Lower lobe of right lung (tissue), 2 donors: Measurements from ENCODE around the gene LAMA3. TPM values are rescaled to one million over a fixed set of nuclear protein-coding genes. Genes with fewer than 3 reads are reported as not detected.

Source experiments
- ATAC-seq, 2 donors: fragments of 200-7000 bp; cut with Tn5 transposase; one replicate each; pipeline ENCODE4 v1.9.1; 2020 to 2022; ENCODE audit warnings: mild to moderate bottlenecking in 2 of 2, moderate library complexity in 2 of 2
- DNase-seq: peaks from one replicate; pipeline ENCODE4 v3.0.0-alpha.2; 2020
- H3K27ac ChIP-seq: fragments of 200-600 bp; one replicate; pipeline ENCODE4 v1.8.0; 2022
- H3K27me3 ChIP-seq: fragments of 200-600 bp; one replicate; pipeline ENCODE4 v1.8.0; 2022; ENCODE audit warnings: low read depth
- H3K36me3 ChIP-seq: fragments of 200-600 bp; one replicate; pipeline ENCODE4 v1.8.0; 2022; ENCODE audit warnings: mild to moderate bottlenecking
- H3K4me1 ChIP-seq: fragments of 200-600 bp; one replicate; pipeline ENCODE4 v1.8.0; 2022
- H3K4me3 ChIP-seq: fragments of 200-600 bp; one replicate; pipeline ENCODE4 v1.8.0; 2022; ENCODE audit warnings: mild to moderate bottlenecking
- H3K9me3 ChIP-seq: fragments of 200-600 bp; one replicate; pipeline ENCODE4 v1.8.0; 2022
- intact Hi-C: fragments of 100-400 bp; cut with DNase I; formaldehyde crosslinking; loops from one replicate; pipeline ENCODE4 v1.11.0; 2022
- total RNA-seq: library from RNA; stranded (reverse); fragmentation: NEBNext Ultra II Directional; extraction: Animal tissue kit (Norgen Biotek cat#: 25700); gene quantifications from one replicate; pipeline ENCODE4 v1.2.1, GENCODE V29; 2021
- TF ChIP-seq, protein P1 (sequence below): fragments of 200-600 bp; IDR thresholded peaks from one replicate; pipeline ENCODE4 v1.8.0; 2022; ENCODE audit warnings: antibody characterized with exemption, mild to moderate bottlenecking
- donor health status: DM: no; HTN: yes; CAD: no; lungs with severe emphysema.

Gene LAMA3
- total RNA-seq, 1 donor from 2014 or later = 89.1 TPM

- no peak for ATAC-seq
- intact Hi-C loops = no loop called here
- H3K4me1 ChIP-seq = no peaks in the 10 kb centered on the region
- H3K9me3 ChIP-seq = no peaks in the 10 kb centered on the region
- DNase-seq = no peak
- H3K27me3 ChIP-seq = no peaks in the 10 kb centered on the region
- no peaks in the 10 kb centered on the region for H3K36me3 ChIP-seq
- no peak overlapping the region for H3K27ac ChIP-seq
- H3K4me3 ChIP-seq = no peak overlapping the region
- TF ChIP-seq, protein P1, sequence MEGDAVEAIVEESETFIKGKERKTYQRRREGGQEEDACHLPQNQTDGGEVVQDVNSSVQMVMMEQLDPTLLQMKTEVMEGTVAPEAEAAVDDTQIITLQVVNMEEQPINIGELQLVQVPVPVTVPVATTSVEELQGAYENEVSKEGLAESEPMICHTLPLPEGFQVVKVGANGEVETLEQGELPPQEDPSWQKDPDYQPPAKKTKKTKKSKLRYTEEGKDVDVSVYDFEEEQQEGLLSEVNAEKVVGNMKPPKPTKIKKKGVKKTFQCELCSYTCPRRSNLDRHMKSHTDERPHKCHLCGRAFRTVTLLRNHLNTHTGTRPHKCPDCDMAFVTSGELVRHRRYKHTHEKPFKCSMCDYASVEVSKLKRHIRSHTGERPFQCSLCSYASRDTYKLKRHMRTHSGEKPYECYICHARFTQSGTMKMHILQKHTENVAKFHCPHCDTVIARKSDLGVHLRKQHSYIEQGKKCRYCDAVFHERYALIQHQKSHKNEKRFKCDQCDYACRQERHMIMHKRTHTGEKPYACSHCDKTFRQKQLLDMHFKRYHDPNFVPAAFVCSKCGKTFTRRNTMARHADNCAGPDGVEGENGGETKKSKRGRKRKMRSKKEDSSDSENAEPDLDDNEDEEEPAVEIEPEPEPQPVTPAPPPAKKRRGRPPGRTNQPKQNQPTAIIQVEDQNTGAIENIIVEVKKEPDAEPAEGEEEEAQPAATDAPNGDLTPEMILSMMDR = no peak
Observed at GRCh38 chr18:23673725-23674124, 15.5 kb upstream of the LAMA3 start.

- Histone ChIP-seq H3K27ac (no peak overlapping the region), H3K4me3 (no peak overlapping the region), H3K36me3 (no peaks in the 10 kb centered on the region), H3K4me1 (no peaks in the 10 kb centered on the region), H3K27me3 (no peaks in the 10 kb centered on the region), H3K9me3 (no peaks in the 10 kb centered on the region)
- DNase-seq (no peak), ATAC-seq (no peak)
- intact Hi-C loops = no loop called here
- TF ChIP-seq, protein P1 = no peak
Observed at GRCh38 chr18:23675236-23675635, 14.0 kb upstream of the LAMA3 start.

DNA sequence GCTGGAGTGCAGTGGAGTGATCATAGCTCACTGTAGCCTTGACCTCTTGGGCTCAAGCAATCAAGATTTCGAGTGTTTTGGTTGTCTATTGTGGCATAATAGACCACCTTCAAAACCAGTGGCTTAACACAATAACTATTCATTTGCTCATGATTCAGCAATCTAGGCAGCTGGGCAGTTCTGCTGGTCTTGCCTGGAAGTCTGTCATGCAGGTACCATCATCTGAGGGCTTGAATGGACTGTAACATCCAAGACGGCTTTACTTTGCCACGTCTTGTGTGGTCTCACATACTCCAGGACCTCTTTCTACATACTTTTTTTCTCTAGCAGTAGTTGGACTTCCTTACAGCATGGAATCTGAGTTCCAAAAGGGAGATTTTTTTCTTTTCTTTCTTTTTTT lies 13.4 kb upstream of the LAMA3 start:
- no peak overlapping the region for H3K27ac ChIP-seq
- H3K4me3 ChIP-seq = no peak overlapping the region
- DNase-seq (no peak), ATAC-seq (no peak)
- intact Hi-C loops = no loop called here
- no peaks in the 10 kb centered on the region for H3K4me1 ChIP-seq
- no peaks in the 10 kb centered on the region for H3K27me3 ChIP-seq
- TF ChIP-seq, protein P1 = no peak
- no peaks in the 10 kb centered on the region for H3K9me3 ChIP-seq
- H3K36me3 ChIP-seq = no peaks in the 10 kb centered on the region

DNA sequence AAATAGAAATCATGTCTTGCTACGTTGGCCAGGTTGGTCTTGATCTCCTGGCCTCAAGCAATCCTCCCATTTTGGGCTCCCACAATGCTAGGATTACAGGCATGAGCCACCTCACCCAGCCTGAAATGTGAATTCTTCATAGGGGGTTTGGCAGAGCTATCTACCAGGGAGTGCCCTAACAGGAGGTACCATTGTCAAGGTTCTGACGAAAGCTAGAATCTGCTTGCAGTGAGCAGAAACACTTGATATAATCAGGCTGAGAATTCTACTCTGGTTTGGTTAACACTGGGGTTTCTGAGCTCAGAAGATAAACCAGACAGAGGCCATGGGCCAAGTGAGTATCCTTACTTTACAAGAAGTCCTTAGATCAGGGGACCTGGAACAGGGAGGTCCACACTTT lies 7.2 kb upstream of the LAMA3 start:
- H3K4me3 ChIP-seq = no peak overlapping the region
- no peak for ATAC-seq
- peaks cover 5% of the 10 kb centered on the region for H3K4me1 ChIP-seq
- no peaks in the 10 kb centered on the region for H3K9me3 ChIP-seq
- H3K27ac ChIP-seq = no peak overlapping the region
- H3K36me3 ChIP-seq = no peaks in the 10 kb centered on the region
- TF ChIP-seq, protein P1 = no peak
- intact Hi-C loops = no loop called here
- no peak for DNase-seq
- H3K27me3 ChIP-seq = peaks cover 7% of the 10 kb centered on the region

GRCh38 chr18:23682472-23682871 lies 6.8 kb upstream of the LAMA3 start:
- Histone ChIP-seq H3K4me3 (no peak overlapping the region), H3K9me3 (no peaks in the 10 kb centered on the region), H3K27ac (no peak overlapping the region), H3K4me1 (peaks cover 5% of the 10 kb centered on the region), H3K27me3 (peaks cover 12% of the 10 kb centered on the region), H3K36me3 (no peaks in the 10 kb centered on the region)
- ATAC-seq = no peak
- DNase-seq = no peak
- TF ChIP-seq, protein P1 = no peak
- intact Hi-C loops = no loop called here

- intact Hi-C loops = no loop called here
- peaks cover 17% of the 10 kb centered on the region for H3K27me3 ChIP-seq
Observed at GRCh38 chr18:23683155-23683554, 6.1 kb upstream of the LAMA3 start.

More at GRCh38 chr18:23683155-23683554, 6.1 kb upstream of the LAMA3 start:
- DNase-seq (no peak), ATAC-seq (no peak)
- TF ChIP-seq, protein P1 = no peak
- Histone ChIP-seq H3K9me3 (no peaks in the 10 kb centered on the region), H3K4me3 (no peak overlapping the region), H3K4me1 (peaks cover 5% of the 10 kb centered on the region), H3K36me3 (no peaks in the 10 kb centered on the region), H3K27ac (no peak overlapping the region)
